K562 (cell line): Measurements from ENCODE around the gene STT3A. TPM values are rescaled to one million over a fixed set of nuclear protein-coding genes. Genes with fewer than 3 reads are reported as not detected.

Experiments
- ATF7 ChIP-seq: fragments of 450-650 bp; IDR thresholded peaks from 2 replicates; pipeline ENCODE4 v1.7.1; 2014; ENCODE audit warnings: mild to moderate bottlenecking, moderate library complexity
- E2F4 ChIP-seq: sonication (generic); formaldehyde crosslinking; IDR thresholded peaks from 2 replicates; pipeline ENCODE4 v1.8.0; 2022; ENCODE audit warnings: mild to moderate bottlenecking, low read depth, missing genetic modification reagents
- GTF2F1 ChIP-seq: IDR thresholded peaks from 2 replicates; pipeline ENCODE4 v1.6.1; 2011; ENCODE audit warnings: low read depth, low read length, improper control_type of control experiment
- NRF1 ChIP-seq, 2 experiments: fragments of 450-650 bp; IDR thresholded peaks in 1 of 2; conservative IDR thresholded peaks in 1 of 2; 2 replicates each; pipeline ENCODE4 v1.6.1; 2014; ENCODE audit warnings: mild to moderate bottlenecking in 2 of 2
- PHF21A ChIP-seq: fragments of 450-650 bp; IDR thresholded peaks from 2 replicates; pipeline ENCODE4 v1.6.1; 2017; ENCODE audit warnings: low read depth, borderline replicate concordance
- POLR3A ChIP-seq: IDR thresholded peaks from 2 replicates; pipeline ENCODE4 v1.6.1; 2011; ENCODE audit warnings: borderline replicate concordance, mild to moderate bottlenecking, moderate library complexity; ENCODE audit not compliant: insufficient read length, insufficient read depth; ENCODE audit errors: extremely low read depth
- TCFL5 ChIP-seq: fragments of 250-450 bp; sonication (Bioruptor Pico); conservative IDR thresholded peaks from 2 replicates; pipeline ENCODE4 v1.6.1; 2021; ENCODE audit warnings: mild to moderate bottlenecking, moderate library complexity, matching md5 sums
- ZNF184 ChIP-seq: sonication (generic); formaldehyde crosslinking; IDR thresholded peaks from 2 replicates; pipeline ENCODE4 v1.5.0; 2020; ENCODE audit warnings: missing genetic modification reagents
- ZNF407 ChIP-seq: fragments of 450-650 bp; IDR thresholded peaks from 2 replicates; pipeline ENCODE4 v1.6.1; 2016; ENCODE audit warnings: low read depth
- polyA plus RNA-seq, 8 experiments: library from polyadenylated mRNA; depleted of rRNA in 4 of 8; stranded (reverse) in 5 of 8; unstranded in 3 of 8; fragments of >200 nt; fragmentation: Nextera tagmentation in 2 of 8; fragmentation: Illumina TruSeq in 1 of 8; extraction: Ambion mirVana in 2 of 8; extraction: Trizol in 1 of 8; gene quantifications; 2 replicates each; pipeline versions ENCODE4 v1.2.1 to v1.2.3, GENCODE V29; 2011 to 2014; ENCODE audit warnings: inconsistent platforms in 1 of 8, missing spikeins in 1 of 8
- total RNA-seq, 7 experiments: library from RNA; depleted of rRNA in 6 of 7; stranded (reverse); fragments of >200 nt in 6 of 7; fragmentation: Illumina TruSeq in 2 of 7; extraction: Trizol in 2 of 7; gene quantifications; 2 replicates each; pipeline versions ENCODE4 v1.2.1 to v1.2.3, GENCODE V29; 2011 to 2021; ENCODE audit warnings: low replicate concordance in 1 of 7
- TF ChIP-seq, protein P1 (sequence below), 2 experiments: IDR thresholded peaks; 2 replicates each; pipeline ENCODE4 v1.6.1; 2012; ENCODE audit warnings: improper control_type of control experiment in 2 of 2, low read depth in 2 of 2, low read length in 2 of 2, borderline replicate concordance in 1 of 2
- TF ChIP-seq, protein P2 (sequence below): sonication (generic); formaldehyde crosslinking; IDR thresholded peaks from 2 replicates; pipeline ENCODE4 v1.8.1; 2023; ENCODE audit warnings: mild to moderate bottlenecking, missing genetic modification reagents

STT3A gene
- total and polyA plus RNA-seq, 9 of the 15 experiments (the other 6 are each of a cell fraction or from before 2014, with no cell fraction given), result 70.7 to 330 (median 192) TPM

GRCh38 chr11:125625630-125626287, 33.1 kb downstream of the STT3A start (continued):
- TF ChIP-seq E2F4 (CRISPR knock-in tag), result peak; percentile 97
- no peak for TF ChIP-seq POLR3A
- TF ChIP-seq NRF1 (conservative IDR thresholded peaks at IDR 0.05 in 1 of 2, IDR thresholded peaks at IDR 0.05 in 1 of 2), result peak; percentile 67 to 76
- TF ChIP-seq PHF21A, result 0 out of 2 replicates have a peak, but pooled peaks have one; percentile 7
- no peak for TF ChIP-seq ZNF184
- peak; percentile 88 for TF ChIP-seq ZNF407
- peak; percentile 80; the same call in 1 of the 2 replicates for TF ChIP-seq GTF2F1
- TF ChIP-seq, protein P1, sequence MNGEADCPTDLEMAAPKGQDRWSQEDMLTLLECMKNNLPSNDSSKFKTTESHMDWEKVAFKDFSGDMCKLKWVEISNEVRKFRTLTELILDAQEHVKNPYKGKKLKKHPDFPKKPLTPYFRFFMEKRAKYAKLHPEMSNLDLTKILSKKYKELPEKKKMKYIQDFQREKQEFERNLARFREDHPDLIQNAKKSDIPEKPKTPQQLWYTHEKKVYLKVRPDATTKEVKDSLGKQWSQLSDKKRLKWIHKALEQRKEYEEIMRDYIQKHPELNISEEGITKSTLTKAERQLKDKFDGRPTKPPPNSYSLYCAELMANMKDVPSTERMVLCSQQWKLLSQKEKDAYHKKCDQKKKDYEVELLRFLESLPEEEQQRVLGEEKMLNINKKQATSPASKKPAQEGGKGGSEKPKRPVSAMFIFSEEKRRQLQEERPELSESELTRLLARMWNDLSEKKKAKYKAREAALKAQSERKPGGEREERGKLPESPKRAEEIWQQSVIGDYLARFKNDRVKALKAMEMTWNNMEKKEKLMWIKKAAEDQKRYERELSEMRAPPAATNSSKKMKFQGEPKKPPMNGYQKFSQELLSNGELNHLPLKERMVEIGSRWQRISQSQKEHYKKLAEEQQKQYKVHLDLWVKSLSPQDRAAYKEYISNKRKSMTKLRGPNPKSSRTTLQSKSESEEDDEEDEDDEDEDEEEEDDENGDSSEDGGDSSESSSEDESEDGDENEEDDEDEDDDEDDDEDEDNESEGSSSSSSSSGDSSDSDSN (IDR thresholded peaks at IDR 0.05; ENCODE audit: borderline replicate concordance in 1 of 2, low read depth in 2 of 2, low read length in 2 of 2), result peak; percentile 2 to 80; a peak in 1 of 4 replicates
- TF ChIP-seq TCFL5 (CRISPR knock-in tag), result no peak
- peak; percentile 90 for TF ChIP-seq ATF7
- TF ChIP-seq, protein P2, sequence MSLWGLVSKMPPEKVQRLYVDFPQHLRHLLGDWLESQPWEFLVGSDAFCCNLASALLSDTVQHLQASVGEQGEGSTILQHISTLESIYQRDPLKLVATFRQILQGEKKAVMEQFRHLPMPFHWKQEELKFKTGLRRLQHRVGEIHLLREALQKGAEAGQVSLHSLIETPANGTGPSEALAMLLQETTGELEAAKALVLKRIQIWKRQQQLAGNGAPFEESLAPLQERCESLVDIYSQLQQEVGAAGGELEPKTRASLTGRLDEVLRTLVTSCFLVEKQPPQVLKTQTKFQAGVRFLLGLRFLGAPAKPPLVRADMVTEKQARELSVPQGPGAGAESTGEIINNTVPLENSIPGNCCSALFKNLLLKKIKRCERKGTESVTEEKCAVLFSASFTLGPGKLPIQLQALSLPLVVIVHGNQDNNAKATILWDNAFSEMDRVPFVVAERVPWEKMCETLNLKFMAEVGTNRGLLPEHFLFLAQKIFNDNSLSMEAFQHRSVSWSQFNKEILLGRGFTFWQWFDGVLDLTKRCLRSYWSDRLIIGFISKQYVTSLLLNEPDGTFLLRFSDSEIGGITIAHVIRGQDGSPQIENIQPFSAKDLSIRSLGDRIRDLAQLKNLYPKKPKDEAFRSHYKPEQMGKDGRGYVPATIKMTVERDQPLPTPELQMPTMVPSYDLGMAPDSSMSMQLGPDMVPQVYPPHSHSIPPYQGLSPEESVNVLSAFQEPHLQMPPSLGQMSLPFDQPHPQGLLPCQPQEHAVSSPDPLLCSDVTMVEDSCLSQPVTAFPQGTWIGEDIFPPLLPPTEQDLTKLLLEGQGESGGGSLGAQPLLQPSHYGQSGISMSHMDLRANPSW (CRISPR knock-in tag), result peak; percentile 86; the same call in 1 of the 2 replicates
